ENCODE results near the gene GBE1. TPM values are rescaled to one million over a fixed set of nuclear protein-coding genes. Genes with fewer than 3 reads are reported as not detected.

GBE1 gene
- total RNA-seq, 3 donors from 2014 or later: 34.4 to 148 (median 49.8) TPM

DNA sequence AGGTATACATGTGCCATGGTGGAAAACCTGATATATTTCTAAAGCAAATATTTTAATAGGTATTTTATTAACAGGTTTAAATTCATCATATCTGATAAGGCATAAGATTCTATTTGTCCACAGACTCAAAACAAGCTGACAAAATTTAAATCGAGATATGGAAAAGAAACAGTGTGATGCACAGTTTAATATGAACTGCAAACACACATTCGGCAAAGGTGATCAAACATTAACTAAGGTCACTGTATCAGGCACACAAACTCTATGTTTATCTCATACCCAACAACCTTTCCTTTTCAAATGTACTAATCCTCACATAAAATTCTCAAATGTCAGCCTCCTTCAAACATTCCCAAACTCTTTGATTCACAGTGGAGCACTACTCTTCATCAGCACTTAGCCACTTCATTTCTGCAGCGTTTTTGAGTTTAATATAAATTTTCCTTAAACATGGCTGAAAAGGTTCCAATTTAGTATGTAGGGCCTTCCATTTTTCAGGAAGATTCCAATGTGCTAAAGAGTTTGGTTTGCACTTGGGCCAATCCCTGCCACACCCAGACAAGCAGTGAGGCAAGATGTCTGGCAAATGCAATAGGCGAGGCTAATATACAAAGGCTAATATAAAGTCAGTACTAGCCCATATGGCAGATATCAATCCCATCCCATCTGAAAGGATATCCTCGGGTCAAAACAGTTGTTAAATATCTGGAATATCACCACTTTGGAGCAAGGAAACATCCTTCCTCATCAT, 84.6 kb downstream of the GBE1 start:
- Histone ChIP-seq H3K27me3 (no peaks in the 10 kb centered on the region), H3K36me3 (no peaks in the 10 kb centered on the region), H3K27ac (no peak overlapping the region), H3K9me3 (no peaks in the 10 kb centered on the region), H3K4me3 (no peak overlapping the region), H3K4me1 (no peaks in the 10 kb centered on the region)
- no peak for TF ChIP-seq POLR2A (IDR thresholded peaks at IDR 0.05)
- TF ChIP-seq, protein P1, sequence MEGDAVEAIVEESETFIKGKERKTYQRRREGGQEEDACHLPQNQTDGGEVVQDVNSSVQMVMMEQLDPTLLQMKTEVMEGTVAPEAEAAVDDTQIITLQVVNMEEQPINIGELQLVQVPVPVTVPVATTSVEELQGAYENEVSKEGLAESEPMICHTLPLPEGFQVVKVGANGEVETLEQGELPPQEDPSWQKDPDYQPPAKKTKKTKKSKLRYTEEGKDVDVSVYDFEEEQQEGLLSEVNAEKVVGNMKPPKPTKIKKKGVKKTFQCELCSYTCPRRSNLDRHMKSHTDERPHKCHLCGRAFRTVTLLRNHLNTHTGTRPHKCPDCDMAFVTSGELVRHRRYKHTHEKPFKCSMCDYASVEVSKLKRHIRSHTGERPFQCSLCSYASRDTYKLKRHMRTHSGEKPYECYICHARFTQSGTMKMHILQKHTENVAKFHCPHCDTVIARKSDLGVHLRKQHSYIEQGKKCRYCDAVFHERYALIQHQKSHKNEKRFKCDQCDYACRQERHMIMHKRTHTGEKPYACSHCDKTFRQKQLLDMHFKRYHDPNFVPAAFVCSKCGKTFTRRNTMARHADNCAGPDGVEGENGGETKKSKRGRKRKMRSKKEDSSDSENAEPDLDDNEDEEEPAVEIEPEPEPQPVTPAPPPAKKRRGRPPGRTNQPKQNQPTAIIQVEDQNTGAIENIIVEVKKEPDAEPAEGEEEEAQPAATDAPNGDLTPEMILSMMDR (IDR thresholded peaks at IDR 0.05): no peak
- TF ChIP-seq POLR2AphosphoS5 (IDR thresholded peaks at IDR 0.05): no peak
- DNase-seq (ENCODE audit: low spot score in 2 of 2): no peak
- intact Hi-C loops (cut with DNase I; ENCODE audit: low total_unique reads): no loop called here

DNA sequence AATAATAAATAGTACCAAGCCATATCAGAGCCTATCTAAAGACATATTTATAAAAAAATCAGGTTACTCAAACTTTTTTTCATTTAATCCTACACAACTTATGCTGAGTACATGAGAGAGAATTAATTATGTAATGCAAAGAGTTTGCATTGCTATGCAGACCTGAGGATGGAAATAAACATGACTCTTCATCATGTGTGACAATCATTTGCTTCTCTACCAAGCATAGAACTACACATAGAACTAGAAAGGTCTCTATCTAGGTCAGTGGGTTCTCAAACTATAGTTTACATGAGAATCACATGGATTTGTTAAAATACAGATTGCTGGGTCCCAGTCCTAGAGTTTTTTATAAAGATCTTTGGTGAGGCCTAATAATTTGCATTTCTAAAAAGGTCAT, 86.8 kb downstream of the GBE1 start:
- no peaks in the 10 kb centered on the region for H3K36me3 ChIP-seq
- H3K4me1 ChIP-seq: no peaks in the 10 kb centered on the region
- intact Hi-C loops (cut with DNase I; ENCODE audit: low total_unique reads): no loop called here
- no peaks in the 10 kb centered on the region for H3K27me3 ChIP-seq
- no peak overlapping the region for H3K27ac ChIP-seq
- TF ChIP-seq, protein P1 (IDR thresholded peaks at IDR 0.05): no peak
- TF ChIP-seq POLR2A (IDR thresholded peaks at IDR 0.05) (no peak), POLR2AphosphoS5 (IDR thresholded peaks at IDR 0.05) (no peak)
- no peak overlapping the region for H3K4me3 ChIP-seq
- no peaks in the 10 kb centered on the region for H3K9me3 ChIP-seq
- DNase-seq (ENCODE audit: low spot score in 2 of 2): no peak

DNA sequence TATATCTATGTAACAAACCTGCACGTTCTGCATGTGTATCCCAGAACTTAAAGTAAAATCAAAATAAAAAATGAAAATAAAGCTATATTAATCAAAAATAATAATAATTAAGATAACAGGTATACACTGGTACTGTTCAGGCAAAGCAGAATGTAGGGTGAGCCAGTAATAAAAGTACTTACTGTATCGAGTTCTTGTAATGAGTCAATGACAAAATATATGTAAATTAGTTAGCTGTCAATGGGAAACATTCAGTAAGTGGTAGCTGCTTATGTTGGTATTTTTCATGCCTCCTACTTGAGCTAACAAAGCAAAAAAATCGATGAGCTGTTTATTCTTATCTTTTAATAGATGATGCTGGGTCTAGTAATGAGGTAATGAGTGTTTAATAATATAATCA, 93.2 kb downstream of the GBE1 start:
- H3K27ac ChIP-seq: no peak overlapping the region
- no peak for DNase-seq (ENCODE audit: low spot score in 2 of 2)
- H3K27me3 ChIP-seq: no peaks in the 10 kb centered on the region
- H3K36me3 ChIP-seq: no peaks in the 10 kb centered on the region
- TF ChIP-seq POLR2A (IDR thresholded peaks at IDR 0.05): no peak
- TF ChIP-seq, protein P1 (IDR thresholded peaks at IDR 0.05): no peak
- H3K9me3 ChIP-seq: no peaks in the 10 kb centered on the region
- intact Hi-C loops (cut with DNase I; ENCODE audit: low total_unique reads): no loop called here
- no peak overlapping the region for H3K4me3 ChIP-seq
- H3K4me1 ChIP-seq: no peaks in the 10 kb centered on the region

DNA sequence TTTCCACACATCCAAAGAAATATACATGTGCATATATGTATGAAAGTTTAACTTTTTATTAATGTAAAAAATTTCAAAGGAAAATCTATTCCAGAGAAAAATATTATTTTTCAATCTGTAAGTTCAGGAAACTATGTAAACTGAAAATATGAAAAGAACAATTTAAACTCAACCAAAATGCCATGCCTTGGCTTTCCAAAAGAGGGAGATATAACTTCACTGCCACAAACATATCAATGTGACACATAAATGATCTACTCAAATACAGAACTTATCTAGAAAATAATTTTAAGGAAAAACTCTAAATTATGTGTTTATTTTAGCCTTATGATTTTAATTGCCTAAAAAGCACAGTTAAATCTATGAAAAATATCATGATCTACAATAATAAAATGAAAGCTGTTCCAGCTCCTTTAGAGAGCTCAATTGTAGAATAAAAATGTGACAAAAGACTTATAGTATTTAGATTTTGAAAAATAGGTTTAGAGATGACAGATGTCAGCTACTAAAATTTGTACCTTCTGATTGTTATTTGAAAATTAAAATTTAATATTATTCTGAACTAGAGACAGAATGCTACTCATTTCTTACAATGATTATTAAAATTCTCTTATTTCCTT, 94.8 kb downstream of the GBE1 start:
- intact Hi-C loops (cut with DNase I; ENCODE audit: low total_unique reads): no loop called here
- no peak for TF ChIP-seq POLR2A (IDR thresholded peaks at IDR 0.05)
- TF ChIP-seq, protein P1 (IDR thresholded peaks at IDR 0.05): peak; percentile 27 to 55 (median 30)
- H3K4me1 ChIP-seq: no peaks in the 10 kb centered on the region

DNA sequence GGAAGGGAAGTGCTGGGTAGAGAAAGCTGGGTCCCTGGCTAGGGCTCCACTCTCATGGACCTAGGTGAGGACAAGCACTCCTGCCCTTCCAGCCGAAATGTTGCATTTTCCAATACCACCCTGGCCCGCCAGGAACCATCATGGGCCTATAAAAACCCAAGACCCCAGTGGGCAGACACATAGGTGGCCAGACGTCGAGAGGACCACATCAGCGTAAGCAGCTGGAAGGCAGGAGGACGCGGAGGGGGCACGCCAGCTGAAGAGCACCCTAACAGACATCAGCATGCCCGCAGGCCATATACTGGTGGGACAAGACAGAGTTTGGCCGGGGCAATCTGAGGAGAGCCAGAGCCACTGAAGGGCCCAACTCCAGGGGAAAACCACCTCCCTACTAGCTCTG, 98.3 kb downstream of the GBE1 start:
- Histone ChIP-seq H3K4me3 (no peak overlapping the region), H3K4me1 (no peaks in the 10 kb centered on the region), H3K36me3 (no peaks in the 10 kb centered on the region), H3K9me3 (no peaks in the 10 kb centered on the region), H3K27ac (no peak overlapping the region), H3K27me3 (no peaks in the 10 kb centered on the region)
- TF ChIP-seq POLR2AphosphoS5 (IDR thresholded peaks at IDR 0.05): no peak
- TF ChIP-seq POLR2A (IDR thresholded peaks at IDR 0.05): no peak
- TF ChIP-seq, protein P1 (IDR thresholded peaks at IDR 0.05): no peak
- DNase-seq (ENCODE audit: low spot score in 2 of 2): no peak
- intact Hi-C loops (cut with DNase I; ENCODE audit: low total_unique reads): no loop called here

More for the DNA sequence above, 94.8 kb downstream of the GBE1 start:
- no peak overlapping the region for H3K4me3 ChIP-seq
- no peak for DNase-seq (ENCODE audit: low spot score in 2 of 2)
- H3K27me3 ChIP-seq: no peaks in the 10 kb centered on the region
- H3K9me3 ChIP-seq: no peaks in the 10 kb centered on the region
- no peak overlapping the region for H3K27ac ChIP-seq
- no peaks in the 10 kb centered on the region for H3K36me3 ChIP-seq

All from breast epithelium (tissue), 4 donors.